Activated CD4-positive, alpha-beta memory T cell treated with anti-CD3 and anti-CD28 coated beads, Interleukin-2, amount 10 ng/mL, durations not matched to agents 7 days and 5 days (primary cell): ENCODE measurements around the gene PRAMEF12. TPM values are rescaled to one million over a fixed set of nuclear protein-coding genes. Genes with fewer than 3 reads are reported as not detected.

Experiments used
- CTCF ChIA-PET: fragments of 350-600 bp; sonication (Branson Sonifier 250); formaldehyde crosslinking; loops from one replicate; lab custom pipeline; 2021; ENCODE audit warnings: antibody characterized with exemption, inconsistent platforms; lab: Charles Lee
- POLR2A ChIA-PET: fragments of 350-600 bp; sonication (Branson Sonifier 250); formaldehyde crosslinking; loops from one replicate; lab custom pipeline; 2021; ENCODE audit warnings: antibody characterized with exemption; lab: Charles Lee
- DNase-seq: peaks from one replicate; pipeline ENCODE4 v3.0.0-alpha.2; 2020
- H3K27ac Mint-ChIP-seq: one replicate; pipeline ENCODE4 v1.8.0; 2021; ENCODE audit warnings: mild to moderate bottlenecking, mixed read lengths
- H3K27me3 Mint-ChIP-seq: one replicate; pipeline ENCODE4 v1.8.0; 2021; ENCODE audit warnings: mixed read lengths
- H3K36me3 Mint-ChIP-seq: one replicate; pipeline ENCODE4 v1.8.0; 2021; ENCODE audit warnings: low read depth, mixed read lengths
- H3K4me1 Mint-ChIP-seq: one replicate; pipeline ENCODE4 v1.8.0; 2021; ENCODE audit warnings: mixed read lengths
- H3K4me3 Mint-ChIP-seq: one replicate; pipeline ENCODE4 v1.8.0; 2021; ENCODE audit warnings: mild to moderate bottlenecking, mixed read lengths
- H3K9me3 Mint-ChIP-seq: one replicate; pipeline ENCODE4 v1.8.0; 2021; ENCODE audit warnings: mixed read lengths
- total RNA-seq, 2 experiments: library from RNA; stranded (reverse); gene quantifications; one replicate each; pipeline ENCODE4 v1.2.3, GENCODE V29; 2021

Gene PRAMEF12
- total RNA-seq, 2 experiments from 2014 or later = not detected

DNA sequence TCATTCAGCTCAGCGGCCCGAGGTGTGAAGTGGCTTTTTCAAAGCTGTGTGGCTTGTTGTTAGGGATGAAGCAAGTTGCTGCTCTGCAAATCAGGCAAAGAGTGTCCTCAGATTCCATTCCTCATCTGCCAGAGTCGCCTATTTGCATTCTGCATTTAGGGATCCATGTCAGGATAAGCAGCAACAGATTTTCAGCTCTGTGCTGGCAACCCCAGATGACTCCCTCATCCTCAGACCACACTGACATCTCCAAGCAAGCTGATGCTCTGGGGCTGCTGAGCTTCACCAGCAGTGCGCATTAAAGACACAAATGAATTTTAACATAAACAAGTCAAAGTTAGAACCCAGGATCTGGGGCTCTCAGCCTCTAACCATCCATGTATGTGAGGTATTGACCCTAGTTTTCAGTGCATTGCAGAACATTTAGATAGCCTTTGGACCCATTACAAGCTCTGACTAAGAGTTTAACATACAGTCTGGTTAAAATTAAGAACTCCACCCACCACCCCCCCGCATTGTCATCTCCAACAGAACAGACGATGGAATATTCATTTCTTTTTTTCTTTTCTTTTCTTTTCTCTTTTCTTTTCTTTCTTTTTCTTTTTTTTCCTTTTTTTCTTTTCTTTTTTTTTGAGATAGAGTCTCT, 16.6 kb upstream of the PRAMEF12 start:
- Mint-ChIP-seq H3K4me3 (no peak overlapping the region), H3K9me3 (no peaks in the 10 kb centered on the region), H3K27ac (no peak overlapping the region), H3K36me3 (no peaks in the 10 kb centered on the region), H3K4me1 (no peaks in the 10 kb centered on the region), H3K27me3 (peaks cover 27% of the 10 kb centered on the region)
- DNase-seq = no peak
- ChIA-PET CTCF (no interaction called here), POLR2A (interaction anchor here (0.7 kb wide), 1 partner anchor 307 kb away, joined by 3 read pairs; no protein-coding TSS in a partner anchor)

DNA sequence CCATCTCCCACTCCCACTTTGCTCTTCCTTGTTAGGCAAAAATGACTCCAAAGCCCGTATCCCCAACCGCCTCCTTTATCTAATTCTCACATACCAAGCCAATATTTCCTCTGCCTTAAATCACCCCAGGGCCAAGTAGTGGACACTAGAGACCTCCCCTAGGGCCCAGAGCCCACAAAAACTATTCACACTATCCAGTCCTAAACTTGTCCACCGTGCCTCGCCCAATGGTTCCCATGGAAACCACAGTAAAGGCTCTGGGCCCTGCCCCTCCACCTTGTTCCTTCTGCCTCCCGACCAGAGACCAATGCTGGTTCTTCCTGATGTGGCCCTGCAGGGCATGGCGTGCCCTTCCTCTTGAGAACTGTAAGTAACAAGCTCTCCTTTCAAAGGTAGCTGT, 15.7 kb upstream of the PRAMEF12 start:
- H3K9me3 Mint-ChIP-seq = no peaks in the 10 kb centered on the region
- ChIA-PET CTCF (no interaction called here), POLR2A (no interaction called here)
- no peaks in the 10 kb centered on the region for H3K4me1 Mint-ChIP-seq
- no peak overlapping the region for H3K27ac Mint-ChIP-seq
- no peak overlapping the region for H3K4me3 Mint-ChIP-seq
- H3K36me3 Mint-ChIP-seq = no peaks in the 10 kb centered on the region
- peaks cover 27% of the 10 kb centered on the region for H3K27me3 Mint-ChIP-seq
- no peak for DNase-seq

DNA sequence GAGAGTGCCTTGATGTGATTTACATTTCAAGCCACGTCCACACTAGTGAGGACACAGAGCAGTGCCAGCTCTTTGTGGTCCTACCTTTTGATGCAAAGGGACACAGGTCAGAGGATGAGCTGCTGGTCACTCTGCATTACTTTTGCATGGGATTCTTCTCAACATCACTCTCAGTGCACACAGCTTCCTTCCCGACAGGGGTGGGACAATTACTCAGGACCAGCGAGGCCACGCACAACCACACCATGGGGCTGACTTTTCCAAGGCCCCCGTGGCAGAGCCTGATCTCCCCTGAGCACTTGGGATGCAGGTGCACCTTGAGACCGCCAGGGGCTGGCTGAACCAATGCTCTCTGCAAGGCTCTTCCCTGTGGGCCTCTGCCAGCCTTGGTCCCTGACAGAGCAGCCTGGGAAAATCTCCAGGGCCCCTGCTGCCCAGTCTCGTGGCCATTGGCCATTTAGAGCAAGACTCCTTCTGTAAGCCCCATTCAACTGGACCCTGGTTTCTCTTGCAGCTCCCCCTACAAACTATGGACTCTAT, 13.2 kb upstream of the PRAMEF12 start:
- H3K4me3 Mint-ChIP-seq = no peak overlapping the region
- CTCF ChIA-PET = no interaction called here
- H3K36me3 Mint-ChIP-seq = no peaks in the 10 kb centered on the region
- DNase-seq = no peak
- POLR2A ChIA-PET = no interaction called here
- H3K4me1 Mint-ChIP-seq = no peaks in the 10 kb centered on the region
- no peak overlapping the region for H3K27ac Mint-ChIP-seq
- no peaks in the 10 kb centered on the region for H3K9me3 Mint-ChIP-seq
- H3K27me3 Mint-ChIP-seq = peaks cover 16% of the 10 kb centered on the region

DNA sequence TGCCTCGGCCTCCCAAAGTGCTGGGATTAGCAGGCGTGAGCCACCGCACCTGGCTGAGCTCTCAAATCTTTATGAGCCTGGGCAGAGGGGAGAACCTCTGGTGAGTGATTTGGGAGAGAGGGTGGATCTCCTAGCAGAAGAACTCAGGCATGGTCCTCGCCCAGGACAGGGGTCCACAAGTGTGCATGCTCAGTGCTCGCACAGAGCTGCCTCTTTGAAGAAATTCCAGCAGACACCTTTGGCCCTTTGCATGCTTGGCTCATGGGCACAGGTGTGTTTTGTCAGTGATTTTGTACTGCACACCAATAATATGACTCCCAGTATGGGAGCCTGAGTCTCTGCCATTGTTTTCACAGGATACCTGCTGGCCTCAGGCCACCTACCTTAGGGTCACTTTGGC, 11.8 kb upstream of the PRAMEF12 start:
- Mint-ChIP-seq H3K4me1 (no peaks in the 10 kb centered on the region), H3K36me3 (no peaks in the 10 kb centered on the region), H3K27me3 (peaks cover 16% of the 10 kb centered on the region), H3K9me3 (no peaks in the 10 kb centered on the region), H3K27ac (no peak overlapping the region), H3K4me3 (no peak overlapping the region)
- ChIA-PET CTCF (interaction anchor here (1.0 kb wide), 1 partner anchor 10 kb away, joined by 3 read pairs; no protein-coding TSS in a partner anchor), POLR2A (no interaction called here)
- DNase-seq = no peak

DNA sequence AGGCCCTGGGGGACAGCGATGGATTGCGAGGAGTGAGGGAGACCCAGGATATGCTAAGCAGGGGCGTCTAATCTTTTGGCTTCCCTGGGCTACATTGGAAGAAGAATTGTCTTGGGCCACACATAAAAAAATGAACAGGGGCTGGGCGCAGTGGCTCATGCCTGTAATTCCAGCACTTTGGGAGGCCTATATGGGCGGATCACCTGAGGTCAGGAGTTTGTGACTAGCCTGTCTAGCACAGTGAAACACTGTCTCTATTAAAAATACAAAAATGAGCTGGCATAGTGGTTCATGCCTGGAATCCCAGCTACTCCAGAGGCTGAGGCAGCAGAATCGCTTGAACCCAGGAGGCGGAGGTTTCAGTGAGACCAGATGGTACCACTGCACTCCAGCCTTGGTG, 10.8 kb upstream of the PRAMEF12 start:
- no peak for DNase-seq
- Mint-ChIP-seq H3K27me3 (peaks cover 21% of the 10 kb centered on the region), H3K9me3 (no peaks in the 10 kb centered on the region), H3K4me3 (no peak overlapping the region), H3K4me1 (no peaks in the 10 kb centered on the region), H3K27ac (no peak overlapping the region), H3K36me3 (no peaks in the 10 kb centered on the region)
- POLR2A ChIA-PET = no interaction called here
- CTCF ChIA-PET = no interaction called here

DNA sequence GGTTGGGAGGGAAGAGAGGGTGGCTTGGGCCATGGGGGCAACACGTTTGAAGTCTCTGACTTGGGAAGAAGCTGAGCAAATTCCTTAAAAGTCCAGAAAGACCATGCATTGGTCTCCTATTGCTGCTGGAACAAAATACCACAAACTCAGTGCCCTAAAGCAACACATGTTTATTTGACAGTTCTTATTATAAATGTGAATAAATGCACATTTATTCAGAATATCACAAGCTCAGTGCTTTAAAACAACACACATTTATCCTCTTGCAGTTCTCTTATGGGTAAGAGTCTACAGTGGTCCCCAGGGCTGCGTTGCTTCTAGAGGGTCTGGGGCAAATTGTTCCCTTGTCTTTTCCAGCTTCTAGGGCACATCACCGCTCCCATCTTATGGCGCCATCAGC, 10.1 kb upstream of the PRAMEF12 start:
- H3K9me3 Mint-ChIP-seq = no peaks in the 10 kb centered on the region

DNA sequence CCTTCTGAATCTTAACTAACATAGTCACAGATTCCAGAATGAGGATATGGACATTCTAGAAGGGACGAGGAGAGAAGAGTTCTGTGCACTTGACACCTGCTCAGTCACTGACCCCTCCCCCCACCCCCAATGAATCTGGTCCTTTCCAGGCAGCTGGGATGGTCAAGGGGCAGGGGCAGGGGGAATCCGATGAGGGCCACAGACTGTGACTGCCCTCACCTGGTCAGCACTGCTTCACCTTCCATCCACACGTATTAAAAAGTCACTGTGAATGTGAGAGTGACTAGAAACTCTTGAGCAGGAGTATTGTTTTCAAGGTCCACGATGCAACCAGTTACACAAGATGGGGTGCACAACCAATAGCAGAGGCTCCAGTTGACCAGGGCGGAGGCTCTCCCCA, 9.5 kb upstream of the PRAMEF12 start:
- Mint-ChIP-seq H3K27me3 (peaks cover 16% of the 10 kb centered on the region), H3K27ac (no peak overlapping the region), H3K9me3 (no peaks in the 10 kb centered on the region), H3K36me3 (no peaks in the 10 kb centered on the region), H3K4me1 (no peaks in the 10 kb centered on the region), H3K4me3 (no peak overlapping the region)
- DNase-seq = no peak
- POLR2A ChIA-PET = no interaction called here
- CTCF ChIA-PET = no interaction called here

More for the DNA sequence above, 10.1 kb upstream of the PRAMEF12 start:
- Mint-ChIP-seq H3K4me1 (no peaks in the 10 kb centered on the region), H3K4me3 (no peak overlapping the region), H3K27ac (no peak overlapping the region), H3K27me3 (peaks cover 16% of the 10 kb centered on the region), H3K36me3 (no peaks in the 10 kb centered on the region)
- ChIA-PET POLR2A (no interaction called here), CTCF (no interaction called here)
- no peak for DNase-seq

DNA sequence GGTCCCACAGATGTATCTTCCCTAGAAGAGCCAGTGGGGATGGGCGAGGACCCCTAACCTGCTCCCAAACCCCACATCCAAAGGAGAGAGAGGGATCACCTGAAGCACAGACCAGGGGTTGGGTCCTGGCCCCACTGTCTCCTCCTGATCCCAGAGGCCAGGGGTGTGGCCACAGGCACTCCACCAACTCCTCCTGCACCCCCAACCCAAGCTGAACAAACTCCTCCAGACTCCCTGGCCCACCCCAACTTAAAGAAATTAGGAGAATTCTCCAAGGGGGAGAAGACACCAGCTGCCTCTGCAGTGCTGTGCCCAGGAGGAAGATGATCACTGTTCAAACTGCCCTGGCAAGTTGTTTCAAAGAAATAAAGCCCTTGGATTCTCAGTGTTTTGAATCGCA, 4.5 kb upstream of the PRAMEF12 start:
- ChIA-PET POLR2A (no interaction called here), CTCF (no interaction called here)
- Mint-ChIP-seq H3K27ac (no peak overlapping the region), H3K27me3 (peaks cover 19% of the 10 kb centered on the region), H3K4me3 (no peak overlapping the region), H3K9me3 (no peaks in the 10 kb centered on the region), H3K4me1 (no peaks in the 10 kb centered on the region), H3K36me3 (no peaks in the 10 kb centered on the region)
- no peak for DNase-seq

DNA sequence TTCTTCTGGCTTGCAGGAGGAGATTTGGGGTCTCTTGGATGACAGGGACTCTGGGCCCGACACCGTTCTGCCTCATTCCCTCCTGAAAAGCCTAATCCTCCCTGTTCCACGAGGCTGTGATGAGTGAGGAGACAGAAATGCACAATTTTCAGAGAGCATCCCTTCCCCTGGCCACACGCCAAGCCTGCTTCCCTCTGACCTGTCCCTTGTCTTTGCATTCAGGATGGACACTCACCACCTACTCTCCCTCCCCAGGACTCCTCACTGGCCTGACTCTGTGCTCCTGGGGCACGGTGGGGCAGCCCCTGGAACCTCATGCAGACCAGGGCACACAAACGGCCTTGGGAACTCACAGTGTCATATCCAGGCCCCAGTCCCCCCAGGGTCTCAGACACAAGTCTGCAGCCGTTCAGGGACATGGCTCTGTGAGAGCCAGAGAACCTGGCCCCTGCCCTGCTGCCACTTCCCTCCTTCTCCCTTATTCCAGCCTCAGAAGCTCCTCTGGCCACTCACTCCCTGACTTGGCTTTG, 3.5 kb upstream of the PRAMEF12 start:
- H3K27me3 Mint-ChIP-seq = peaks cover 19% of the 10 kb centered on the region

DNA sequence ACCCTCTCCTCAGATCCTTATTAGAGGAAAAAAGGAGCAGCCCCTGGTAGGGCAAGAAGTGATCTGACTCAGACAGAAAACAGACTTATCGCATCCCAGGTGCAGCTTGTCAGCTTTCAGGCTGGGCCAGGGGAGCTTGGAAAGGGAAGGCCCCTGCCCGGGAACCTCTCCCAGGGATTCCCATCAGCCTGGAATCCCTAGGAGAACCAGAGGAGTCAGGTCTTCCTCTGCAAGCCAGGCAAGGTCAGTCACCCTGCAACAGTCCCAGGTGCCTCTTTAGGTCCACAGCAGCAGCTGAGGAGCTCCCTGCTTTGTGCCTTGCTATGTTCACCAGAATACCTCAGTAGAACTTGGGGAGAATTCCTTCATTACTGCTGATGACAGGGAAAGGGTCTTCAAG, 2.9 kb upstream of the PRAMEF12 start:
- Mint-ChIP-seq H3K27me3 (peaks cover 19% of the 10 kb centered on the region), H3K9me3 (no peaks in the 10 kb centered on the region), H3K36me3 (no peaks in the 10 kb centered on the region), H3K27ac (no peak overlapping the region), H3K4me3 (no peak overlapping the region), H3K4me1 (no peaks in the 10 kb centered on the region)
- no peak for DNase-seq
- ChIA-PET CTCF (no interaction called here), POLR2A (no interaction called here)

More for the DNA sequence above, 3.5 kb upstream of the PRAMEF12 start:
- Mint-ChIP-seq H3K36me3 (no peaks in the 10 kb centered on the region), H3K27ac (no peak overlapping the region), H3K9me3 (no peaks in the 10 kb centered on the region), H3K4me1 (no peaks in the 10 kb centered on the region), H3K4me3 (no peak overlapping the region)
- CTCF ChIA-PET = no interaction called here
- POLR2A ChIA-PET = no interaction called here
- DNase-seq = no peak

DNA sequence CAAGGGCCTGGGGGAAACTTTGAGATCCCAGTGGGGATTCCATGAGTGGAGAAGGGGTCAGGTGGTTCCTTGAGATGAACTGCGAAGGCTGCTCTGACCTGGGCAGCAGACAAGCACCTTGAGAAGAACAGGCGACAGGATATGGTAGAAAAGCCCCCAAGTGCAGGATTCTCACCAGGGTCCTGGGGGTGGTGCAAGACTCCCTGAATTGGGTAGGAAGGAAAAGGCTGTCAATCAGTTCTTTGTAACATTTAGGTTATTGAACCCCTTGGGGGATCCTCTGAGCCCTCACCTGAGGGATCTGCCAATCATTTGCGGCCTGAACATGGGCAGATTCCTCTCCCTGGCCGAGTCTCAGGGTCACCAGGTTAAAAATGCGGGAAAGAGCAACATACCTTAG, 2.4 kb upstream of the PRAMEF12 start:
- Mint-ChIP-seq H3K9me3 (no peaks in the 10 kb centered on the region), H3K4me3 (no peak overlapping the region), H3K27me3 (peaks cover 16% of the 10 kb centered on the region), H3K36me3 (no peaks in the 10 kb centered on the region), H3K4me1 (no peaks in the 10 kb centered on the region), H3K27ac (no peak overlapping the region)
- no peak for DNase-seq
- CTCF ChIA-PET = no interaction called here
- POLR2A ChIA-PET = no interaction called here

DNA sequence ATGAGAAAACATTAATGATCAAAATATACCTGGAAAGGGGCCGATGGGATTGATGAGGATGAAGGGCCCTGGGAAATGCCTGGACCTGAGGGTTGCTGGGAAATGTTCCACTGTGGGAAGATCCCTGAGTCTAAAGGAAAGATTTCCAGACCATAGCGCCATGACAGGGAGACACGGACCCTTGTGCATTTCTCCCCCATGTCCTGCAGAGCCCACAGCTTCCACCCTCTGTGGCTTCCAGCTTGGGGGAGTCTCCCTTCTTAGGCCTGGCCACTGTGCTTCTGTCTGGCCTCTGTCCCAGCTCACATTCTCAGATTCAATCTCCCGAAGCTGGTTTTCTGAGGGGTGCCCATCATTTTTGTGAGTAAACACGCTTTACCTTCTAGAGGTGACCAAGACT, 1.0 kb upstream of the PRAMEF12 start:
- no peaks in the 10 kb centered on the region for H3K36me3 Mint-ChIP-seq
- no peaks in the 10 kb centered on the region for H3K9me3 Mint-ChIP-seq
- POLR2A ChIA-PET = no interaction called here

DNA sequence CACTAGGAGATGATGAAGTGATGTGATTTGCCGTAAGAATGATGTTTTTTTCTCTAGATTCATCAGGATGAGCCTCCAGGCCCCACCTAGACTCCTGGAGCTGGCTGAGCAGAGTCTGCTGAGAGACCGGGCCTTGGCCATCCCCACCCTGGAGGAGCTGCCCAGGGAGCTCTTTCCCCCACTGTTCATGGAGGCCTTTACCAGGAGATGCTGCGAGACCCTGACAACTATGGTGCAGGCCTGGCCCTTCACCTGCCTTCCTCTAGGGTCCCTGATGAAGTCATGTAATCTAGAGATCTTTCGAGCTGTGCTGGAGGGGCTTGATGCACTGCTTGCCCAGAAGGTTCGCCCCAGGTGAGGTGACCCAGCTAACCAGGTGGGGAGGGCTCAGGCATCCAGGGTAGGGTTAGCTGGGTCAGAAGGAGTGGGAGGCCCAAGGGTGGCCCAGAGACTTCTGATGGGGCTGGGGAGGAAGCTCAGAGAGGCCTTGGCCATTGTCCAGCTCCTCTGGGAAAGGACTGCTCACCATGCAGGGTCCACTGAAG, 1.3 kb downstream of the PRAMEF12 start:
- POLR2A ChIA-PET = no interaction called here
- DNase-seq = no peak
- Mint-ChIP-seq H3K9me3 (no peaks in the 10 kb centered on the region), H3K36me3 (no peaks in the 10 kb centered on the region), H3K27ac (no peak overlapping the region), H3K27me3 (peaks cover 8% of the 10 kb centered on the region), H3K4me3 (no peak overlapping the region), H3K4me1 (no peaks in the 10 kb centered on the region)
- CTCF ChIA-PET = no interaction called here

More for the DNA sequence above, 1.0 kb upstream of the PRAMEF12 start:
- Mint-ChIP-seq H3K27ac (no peak overlapping the region), H3K4me3 (no peak overlapping the region), H3K4me1 (no peaks in the 10 kb centered on the region), H3K27me3 (peaks cover 9% of the 10 kb centered on the region)
- no peak for DNase-seq
- CTCF ChIA-PET = no interaction called here

DNA sequence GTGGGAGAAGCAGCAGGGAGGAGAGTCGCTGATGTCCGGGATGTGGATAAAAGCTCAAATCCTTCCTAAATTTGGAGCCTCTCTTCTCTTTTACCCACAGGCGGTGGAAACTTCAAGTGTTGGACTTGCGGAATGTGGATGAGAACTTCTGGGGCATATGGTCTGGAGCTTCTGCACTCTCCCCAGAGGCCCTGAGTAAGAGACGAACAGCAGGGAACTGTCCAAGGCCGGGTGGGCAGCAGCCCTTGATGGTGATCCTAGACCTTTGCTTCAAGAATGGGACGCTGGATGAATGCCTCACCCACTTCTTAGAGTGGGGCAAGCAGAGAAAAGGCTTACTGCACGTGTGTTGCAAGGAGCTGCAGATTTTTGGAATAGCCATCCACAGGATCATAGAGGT, 1.9 kb downstream of the PRAMEF12 start:
- Mint-ChIP-seq H3K4me3 (no peak overlapping the region), H3K9me3 (no peaks in the 10 kb centered on the region), H3K27me3 (peaks cover 5% of the 10 kb centered on the region), H3K4me1 (no peaks in the 10 kb centered on the region), H3K27ac (no peak overlapping the region), H3K36me3 (no peaks in the 10 kb centered on the region)
- CTCF ChIA-PET = no interaction called here
- DNase-seq = no peak
- POLR2A ChIA-PET = no interaction called here
